Heart left ventricle (tissue), 16 donors: ENCODE results near the gene AAGAB. TPM values are rescaled to one million over a fixed set of nuclear protein-coding genes. Genes with fewer than 3 reads are reported as not detected.

Source experiments
- ATAC-seq, 4 donors: fragments of 200-7000 bp; cut with Tn5 transposase; one replicate each; pipeline ENCODE4 v1.9.1; 2020 to 2022; ENCODE audit warnings: moderate library complexity in 4 of 4, mild to moderate bottlenecking in 3 of 4, moderate number of reproducible peaks in 1 of 4
- DNase-seq, 5 donors: peaks; one replicate each; pipeline ENCODE4 v3.0.0-alpha.2; 2020
- H3K27ac ChIP-seq, 12 donors: fragments of 200-600 bp; sonication (generic) in 4 of 12; one replicate each; pipeline versions ENCODE4 v1.5.0 to v1.8.0; 2016 to 2022; ENCODE audit warnings: mild to moderate bottlenecking in 2 of 12
- H3K27me3 ChIP-seq, 9 donors: fragments of 200-600 bp; sonication (generic) in 2 of 9; one replicate each; pipeline versions ENCODE4 v1.5.1 to v1.8.0; 2016 to 2022; ENCODE audit warnings: mild to moderate bottlenecking in 3 of 9
- H3K36me3 ChIP-seq, 9 donors: fragments of 200-600 bp; sonication (generic) in 2 of 9; one replicate each; pipeline versions ENCODE4 v1.5.0 to v1.8.0; 2018 to 2022; ENCODE audit warnings: mild to moderate bottlenecking in 2 of 9
- H3K4me1 ChIP-seq, 12 donors: fragments of 200-600 bp; sonication (generic) in 4 of 12; one replicate each; pipeline versions ENCODE4 v1.5.0 to v1.8.0; 2016 to 2022; ENCODE audit warnings: mild to moderate bottlenecking in 3 of 12
- H3K4me3 ChIP-seq, 12 donors: fragments of 200-600 bp; sonication (generic) in 4 of 12; one replicate each; pipeline versions ENCODE4 v1.5.0 to v1.8.0; 2017 to 2022; ENCODE audit warnings: mild to moderate bottlenecking in 9 of 12, moderate library complexity in 4 of 12
- H3K9me3 ChIP-seq, 12 donors: fragments of 200-600 bp; sonication (generic) in 4 of 12; one replicate each; pipeline versions ENCODE4 v1.5.0 to v1.8.0; 2016 to 2022; ENCODE audit warnings: mild to moderate bottlenecking in 1 of 12
- POLR2A ChIP-seq, 2 donors: fragments of 450-650 bp; IDR thresholded peaks; one replicate each; pipeline ENCODE4 v1.6.1; 2017; ENCODE audit warnings: antibody characterized with exemption in 2 of 2, mild to moderate bottlenecking in 2 of 2, moderate library complexity in 2 of 2
- WGBS, 4 donors: extraction: QIAGEN DNeasy Blood & Tissue Kit in 2 of 4; methylation state at CpG; one replicate each; pipeline versions ENCODE4 v1.1.5 to v1.1.7; 2013 to 2018; 5-methylcytosine and 5-hydroxymethylcytosine counted together
- intact Hi-C, 10 donors: fragments of 100-400 bp; cut with DNase I; formaldehyde crosslinking; loops; one replicate each; pipeline versions ENCODE4 v1.11.1 to v1.14.2; 2022
- polyA plus RNA-seq, 2 donors: library from polyadenylated mRNA; stranded (reverse); fragments of 200-250 nt; gene quantifications; one replicate each; pipeline ENCODE4 v1.2.3, GENCODE V29; 2013
- total RNA-seq, 9 donors: library from RNA; depleted of rRNA in 2 of 9; stranded (reverse); fragments of >200 nt in 2 of 9; fragmentation: NEBNext Ultra II Directional in 3 of 9; extraction: Animal tissue kit (Norgen Biotek cat#: 25700) in 3 of 9; gene quantifications; one replicate each; pipeline versions ENCODE4 v1.1.0 to v1.2.4, GENCODE V29; 2016 to 2023
- TF ChIP-seq, protein P1 (sequence below), 12 donors: fragments of 200-600 bp; sonication (generic) in 4 of 12; IDR thresholded peaks; one replicate each; pipeline versions ENCODE4 v1.5.0 to v1.8.0; 2018 to 2022; ENCODE audit warnings: antibody characterized with exemption in 12 of 12, mild to moderate bottlenecking in 5 of 12
- donor health status: ischemic (EF 13 %, LVEDD 7.1; RV severe dilation, severe dysfunction).
- donor health status: healthy with polysubstance abuse.
- donor health status: DM: no; HTN: yes; CAD: no.
- donor health status: DM: no; HTN: no; CAD: no.
- donor health status: ischemic (EF 25% LVEDD 6.9; RV normal size, moderate dysfunction).
- donor health status: ischemic (EF 25% LVEDD 5.7; RV mildly dilated, moderate dysfunction).
- donor health status: healthy.
- donor health status: DM: yes; HTN: yes; CAD: no.
- donor health status: ischemic (EF 35%, LVEDD 5.7; RV mildly dilated, moderate dysfunction).
- donor health status: nonischemic (EF 11% LVEDD 7.7; RV severe dilation, severe dysfunction).
- donor health status: DM: yes; HTN: yes; CAD: no.
- donor health status: PGD.
- donor health status: ischemic (EF 29% LVEDD 5.4; RV normal size, mild dysfunction).
- donor health status: nonischemic (EF 23%, LVEDD 6.1; RV moderate dilation, normal function).

AAGAB gene
- total and polyA plus RNA-seq, 11 donors = 5.4 to 43.4 (median 28.0) TPM

DNA sequence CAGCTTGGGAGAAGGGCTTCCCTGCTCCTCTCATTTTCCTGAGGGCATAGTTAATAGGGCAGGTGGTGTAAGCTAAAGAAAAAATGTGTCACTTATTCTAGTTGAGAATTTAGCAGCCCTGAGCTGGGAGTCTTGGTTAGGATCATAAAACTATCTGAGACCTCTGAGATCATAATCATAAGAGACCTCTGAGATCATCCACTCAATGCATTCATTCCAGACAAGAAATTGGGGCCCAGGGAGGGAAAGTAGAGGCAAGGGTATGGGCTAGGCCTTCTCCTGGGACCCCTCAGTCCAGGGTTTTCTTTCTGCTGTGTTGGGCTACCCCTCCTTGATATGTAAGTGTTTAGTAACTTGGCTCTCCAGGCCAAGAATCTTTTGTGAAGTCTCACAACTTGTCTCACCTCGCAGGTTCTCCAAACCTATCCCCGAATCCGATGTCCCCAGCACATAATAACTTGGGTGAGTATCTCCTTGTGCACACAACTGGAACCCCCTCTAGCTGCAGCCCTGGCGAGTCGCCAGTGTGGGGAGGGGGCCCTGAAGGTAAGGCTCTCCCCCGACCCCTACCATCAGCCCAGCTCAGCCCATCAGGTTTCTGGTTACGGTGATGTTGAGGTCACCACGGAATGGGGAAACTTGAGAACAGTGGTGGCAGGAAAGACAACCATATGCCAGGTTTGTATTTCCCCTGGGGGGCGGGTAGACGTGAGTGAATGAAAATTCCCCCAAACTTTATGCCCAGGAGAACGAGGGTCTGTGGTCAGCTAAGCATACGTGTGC is 84.1 kb downstream of the AAGAB start:
- Histone ChIP-seq H3K36me3 (peaks cover 3 to 89% (median 59%) of the 10 kb centered on the region in 9 donors), H3K27me3 (no peaks in the 10 kb centered on the region), H3K4me1 (peaks cover 0 to 43% (median 21%) of the 10 kb centered on the region in 12 donors), H3K4me3 (no peak overlapping the region), H3K9me3 (no peaks in the 10 kb centered on the region), H3K27ac (no peak overlapping the region)
- ATAC-seq = no peak
- WGBS, 4 donors = 91 to 94% (median 91%) methylated on average over 12 of the region's 12 CpGs
- DNase-seq = no peak
- intact Hi-C loops = no loop called here
- TF ChIP-seq, protein P1, sequence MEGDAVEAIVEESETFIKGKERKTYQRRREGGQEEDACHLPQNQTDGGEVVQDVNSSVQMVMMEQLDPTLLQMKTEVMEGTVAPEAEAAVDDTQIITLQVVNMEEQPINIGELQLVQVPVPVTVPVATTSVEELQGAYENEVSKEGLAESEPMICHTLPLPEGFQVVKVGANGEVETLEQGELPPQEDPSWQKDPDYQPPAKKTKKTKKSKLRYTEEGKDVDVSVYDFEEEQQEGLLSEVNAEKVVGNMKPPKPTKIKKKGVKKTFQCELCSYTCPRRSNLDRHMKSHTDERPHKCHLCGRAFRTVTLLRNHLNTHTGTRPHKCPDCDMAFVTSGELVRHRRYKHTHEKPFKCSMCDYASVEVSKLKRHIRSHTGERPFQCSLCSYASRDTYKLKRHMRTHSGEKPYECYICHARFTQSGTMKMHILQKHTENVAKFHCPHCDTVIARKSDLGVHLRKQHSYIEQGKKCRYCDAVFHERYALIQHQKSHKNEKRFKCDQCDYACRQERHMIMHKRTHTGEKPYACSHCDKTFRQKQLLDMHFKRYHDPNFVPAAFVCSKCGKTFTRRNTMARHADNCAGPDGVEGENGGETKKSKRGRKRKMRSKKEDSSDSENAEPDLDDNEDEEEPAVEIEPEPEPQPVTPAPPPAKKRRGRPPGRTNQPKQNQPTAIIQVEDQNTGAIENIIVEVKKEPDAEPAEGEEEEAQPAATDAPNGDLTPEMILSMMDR (IDR thresholded peaks at IDR 0.05) = no peak
- no peak for TF ChIP-seq POLR2A (IDR thresholded peaks at IDR 0.05)

DNA sequence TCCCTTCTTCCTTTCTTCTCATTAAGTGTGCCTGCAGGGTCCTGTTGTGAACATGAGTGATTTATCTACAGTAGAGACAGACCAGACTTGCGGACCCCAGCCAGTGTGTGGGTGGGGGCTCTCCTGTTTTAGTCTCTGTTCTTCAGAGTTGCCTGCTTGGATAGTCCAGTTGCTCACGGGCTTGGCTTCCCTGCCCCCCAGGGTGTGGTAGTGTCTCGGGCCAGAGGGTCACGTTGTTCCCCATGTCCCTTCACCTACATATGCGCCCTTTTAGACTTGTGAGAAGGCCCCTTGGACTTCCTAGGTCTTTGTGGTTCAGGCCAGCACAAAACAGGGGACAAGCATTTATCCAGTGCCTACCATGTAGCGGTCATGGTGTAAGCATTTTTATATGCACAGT is 85.8 kb downstream of the AAGAB start:
- H3K36me3 ChIP-seq = peaks cover 3 to 84% (median 56%) of the 10 kb centered on the region in 9 donors
- H3K27ac ChIP-seq = peak overlapping the region in 5 of 12 donors; percentile 13 to 42 (median 40)
- no peak for TF ChIP-seq POLR2A (IDR thresholded peaks at IDR 0.05)
- TF ChIP-seq, protein P1 (IDR thresholded peaks at IDR 0.05) = no peak
- H3K27me3 ChIP-seq = no peaks in the 10 kb centered on the region
- 82 to 93% (median 88%) methylated on average over 6 of the region's 6 CpGs for WGBS, 4 donors
- ATAC-seq = no peak
- H3K9me3 ChIP-seq = no peaks in the 10 kb centered on the region
- no peak for DNase-seq
- H3K4me1 ChIP-seq = peaks cover 0 to 50% (median 34%) of the 10 kb centered on the region in 12 donors
- H3K4me3 ChIP-seq = no peak overlapping the region
- intact Hi-C loops = loop anchor here in 1 of 10 donors (5.0 kb wide), 1 partner anchor 101 kb away; the partner anchor contains the start of gene SMAD3

DNA sequence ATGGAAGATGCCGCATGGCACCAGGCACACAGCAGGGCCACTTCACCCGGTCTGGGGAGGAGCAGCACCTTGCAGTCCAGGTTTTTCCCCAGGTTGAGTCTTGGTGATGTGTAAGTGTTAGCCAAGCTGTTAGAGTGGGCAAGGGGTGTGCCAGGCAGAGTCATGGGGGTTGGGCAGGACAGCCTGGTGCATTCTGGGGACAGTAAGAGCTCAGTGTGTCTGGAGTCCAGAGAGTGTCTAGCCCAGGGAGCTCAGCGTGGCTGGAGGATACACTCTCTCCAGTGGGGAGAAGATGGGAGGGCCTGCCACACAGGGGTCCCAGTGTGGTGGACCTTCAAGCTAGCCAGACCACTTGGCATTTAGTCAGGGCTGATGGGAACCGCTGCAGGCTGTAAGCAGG is 87.4 kb downstream of the AAGAB start:
- ATAC-seq (no peak), DNase-seq (no peak)
- intact Hi-C loops = loop anchor here in 1 of 10 donors (5.0 kb wide), 1 partner anchor 100 kb away; the partner anchor contains the start of gene SMAD3
- no peaks in the 10 kb centered on the region for H3K9me3 ChIP-seq
- H3K27me3 ChIP-seq = no peaks in the 10 kb centered on the region
- H3K4me1 ChIP-seq = peaks cover 0 to 59% (median 40%) of the 10 kb centered on the region in 12 donors
- 87 to 97% (median 91%) methylated on average over 3 to 4 of the region's 4 CpGs for WGBS, 4 donors
- H3K4me3 ChIP-seq = no peak overlapping the region
- H3K36me3 ChIP-seq = peaks cover 0 to 70% (median 46%) of the 10 kb centered on the region in 9 donors
- no peak for TF ChIP-seq POLR2A (IDR thresholded peaks at IDR 0.05)
- TF ChIP-seq, protein P1 (IDR thresholded peaks at IDR 0.05) = no peak
- H3K27ac ChIP-seq = peak overlapping the region in 5 of 12 donors; percentile 6 to 40 (median 11)

DNA sequence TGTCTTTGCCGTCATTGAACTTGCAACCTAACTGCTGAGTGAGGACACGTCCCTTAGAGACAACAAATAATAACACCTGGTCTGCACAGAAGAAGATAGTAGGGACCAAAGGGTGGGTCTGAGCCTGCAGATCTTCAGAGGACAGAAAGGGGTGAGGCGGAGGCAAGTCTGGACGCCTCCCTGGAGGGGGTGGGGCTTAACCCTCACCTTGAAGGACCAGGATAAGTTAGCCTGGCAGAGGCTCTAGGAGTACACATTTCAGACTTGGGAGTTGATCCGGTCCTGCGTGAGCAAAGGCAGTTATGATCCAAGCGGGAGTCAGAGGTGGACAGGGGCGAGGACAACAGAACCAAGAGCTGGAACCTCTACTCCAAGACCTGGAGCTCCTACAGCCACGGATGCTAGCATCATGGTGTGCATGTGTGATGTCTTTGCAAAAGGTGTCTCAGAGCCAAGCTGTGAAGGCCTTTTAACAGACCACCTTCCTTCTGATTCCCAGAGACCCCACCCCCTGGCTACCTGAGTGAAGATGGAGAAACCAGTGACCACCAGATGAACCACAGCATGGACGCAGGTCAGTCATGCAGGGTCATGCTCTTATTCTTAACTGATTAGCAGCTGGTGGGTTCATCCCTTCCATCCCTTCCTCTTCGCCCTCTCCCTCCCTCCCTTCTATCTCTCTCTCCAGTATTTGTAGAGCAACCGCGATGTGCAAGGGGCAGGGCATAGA is 88.0 kb downstream of the AAGAB start:
- WGBS, 4 donors = 75 to 90% (median 86%) methylated on average over 13 of the region's 13 CpGs
- ATAC-seq (no peak), DNase-seq (no peak)
- Histone ChIP-seq H3K36me3 (peaks cover 0 to 64% (median 43%) of the 10 kb centered on the region in 9 donors), H3K27ac (peak overlapping the region in 8 of 12 donors; percentile 14 to 72 (median 43)), H3K9me3 (no peaks in the 10 kb centered on the region), H3K27me3 (no peaks in the 10 kb centered on the region), H3K4me1 (peaks cover 0 to 65% (median 47%) of the 10 kb centered on the region in 12 donors), H3K4me3 (no peak overlapping the region)
- intact Hi-C loops = loop anchor here in 1 of 10 donors (5.0 kb wide), 1 partner anchor 99 kb away; the partner anchor contains the start of gene SMAD3
- TF ChIP-seq POLR2A (IDR thresholded peaks at IDR 0.05) = no peak
- TF ChIP-seq, protein P1 (IDR thresholded peaks at IDR 0.05) = no peak
